ENCODE data around the gene SCYL3.
"Not testable (repeated sequence)": the region's sequence is repeated elsewhere in the genome, so short reads cannot be mapped to it uniquely, and the experiment has no call there.

Gene SCYL3

GRCh38 chr1:169811418-169812035, 82.2 kb downstream of the SCYL3 start:
- not testable (repeated sequence) for DNase-seq

GRCh38 chr1:169809370-169810095, 84.2 kb downstream of the SCYL3 start:
- DNase-seq, result no peak

GRCh38 chr1:169804941-169805340, 88.8 kb downstream of the SCYL3 start:
- DNase-seq, result no peak

- no peak for DNase-seq
These were observed 90.8 kb downstream of the SCYL3 start for GRCh38 chr1:169802888-169803287.
